Measurements from ENCODE around the gene DOCK3.
"Not testable (repeated sequence)": the region's sequence is repeated elsewhere in the genome, so short reads cannot be mapped to it uniquely, and the experiment has no call there.

Gene DOCK3

GRCh38 chr3:51358981-51359380 is 684.3 kb downstream of the DOCK3 start:
- H3K27me3 ChIP-seq (ENCODE audit: control insufficient read depth, insufficient read depth, low read length) = no peaks in the 10 kb centered on the region
- no peaks in the 10 kb centered on the region for H3K9me3 ChIP-seq (ENCODE audit: control insufficient read depth, low read depth, low read length)
- H3K4me1 ChIP-seq (ENCODE audit: control insufficient read depth, low read depth, low read length) = no peaks in the 10 kb centered on the region
- H3K36me3 ChIP-seq (ENCODE audit: control insufficient read depth, low read depth, low read length) = no peaks in the 10 kb centered on the region
- no peak overlapping the region for H3K4me3 ChIP-seq (ENCODE audit: low read length)
- H3K9ac ChIP-seq (ENCODE audit: low read length) = no peak overlapping the region
- H3K27ac ChIP-seq (ENCODE audit: low read length) = no peak overlapping the region

- Histone ChIP-seq H3K4me3 (ENCODE audit: low read length) (no peak overlapping the region), H3K27me3 (ENCODE audit: control insufficient read depth, insufficient read depth, low read length) (no peaks in the 10 kb centered on the region), H3K36me3 (ENCODE audit: control insufficient read depth, low read depth, low read length) (no peaks in the 10 kb centered on the region), H3K9ac (ENCODE audit: low read length) (no peak overlapping the region), H3K9me3 (ENCODE audit: control insufficient read depth, low read depth, low read length) (no peaks in the 10 kb centered on the region), H3K4me1 (ENCODE audit: control insufficient read depth, low read depth, low read length) (no peaks in the 10 kb centered on the region), H3K27ac (ENCODE audit: low read length) (no peak overlapping the region)
Observed at GRCh38 chr3:51360806-51361205, 686.1 kb downstream of the DOCK3 start.

- Histone ChIP-seq H3K9ac (ENCODE audit: low read length) (no peak overlapping the region), H3K36me3 (ENCODE audit: control insufficient read depth, low read depth, low read length) (no peaks in the 10 kb centered on the region), H3K27me3 (ENCODE audit: control insufficient read depth, insufficient read depth, low read length) (no peaks in the 10 kb centered on the region), H3K9me3 (ENCODE audit: control insufficient read depth, low read depth, low read length) (no peaks in the 10 kb centered on the region), H3K4me1 (ENCODE audit: control insufficient read depth, low read depth, low read length) (no peaks in the 10 kb centered on the region), H3K27ac (ENCODE audit: low read length) (no peak overlapping the region), H3K4me3 (ENCODE audit: low read length) (no peak overlapping the region)
Observed at GRCh38 chr3:51361746-51362145, 687.0 kb downstream of the DOCK3 start.

- Histone ChIP-seq H3K9me3 (ENCODE audit: control insufficient read depth, low read depth, low read length) (no peaks in the 10 kb centered on the region), H3K27ac (ENCODE audit: low read length) (no peak overlapping the region), H3K4me1 (ENCODE audit: control insufficient read depth, low read depth, low read length) (no peaks in the 10 kb centered on the region), H3K9ac (ENCODE audit: low read length) (no peak overlapping the region), H3K36me3 (ENCODE audit: control insufficient read depth, low read depth, low read length) (no peaks in the 10 kb centered on the region), H3K4me3 (ENCODE audit: low read length) (no peak overlapping the region), H3K27me3 (ENCODE audit: control insufficient read depth, insufficient read depth, low read length) (no peaks in the 10 kb centered on the region)
Observed at GRCh38 chr3:51362476-51362875, 687.7 kb downstream of the DOCK3 start.

GRCh38 chr3:51368276-51368675 is 693.5 kb downstream of the DOCK3 start:
- H3K4me3 ChIP-seq (ENCODE audit: low read length); H3K27me3 ChIP-seq (ENCODE audit: control insufficient read depth, insufficient read depth, low read length); H3K9ac ChIP-seq (ENCODE audit: low read length); H3K36me3 ChIP-seq (ENCODE audit: control insufficient read depth, low read depth, low read length); H3K27ac ChIP-seq (ENCODE audit: low read length); H3K9me3 ChIP-seq (ENCODE audit: control insufficient read depth, low read depth, low read length); H3K4me1 ChIP-seq (ENCODE audit: control insufficient read depth, low read depth, low read length): not testable (repeated sequence)

- no peaks in the 10 kb centered on the region for H3K36me3 ChIP-seq (ENCODE audit: control insufficient read depth, low read depth, low read length)
- no peaks in the 10 kb centered on the region for H3K27me3 ChIP-seq (ENCODE audit: control insufficient read depth, insufficient read depth, low read length)
- no peaks in the 10 kb centered on the region for H3K9me3 ChIP-seq (ENCODE audit: control insufficient read depth, low read depth, low read length)
- H3K4me3 ChIP-seq (ENCODE audit: low read length) = no peak overlapping the region
- H3K4me1 ChIP-seq (ENCODE audit: control insufficient read depth, low read depth, low read length) = no peaks in the 10 kb centered on the region
- H3K9ac ChIP-seq (ENCODE audit: low read length) = no peak overlapping the region
- H3K27ac ChIP-seq (ENCODE audit: low read length) = no peak overlapping the region
Observed at GRCh38 chr3:51371943-51372557, 697.3 kb downstream of the DOCK3 start.

GRCh38 chr3:51373658-51374421 is 699.1 kb downstream of the DOCK3 start:
- no peak overlapping the region for H3K4me3 ChIP-seq (ENCODE audit: low read length)
- no peaks in the 10 kb centered on the region for H3K4me1 ChIP-seq (ENCODE audit: control insufficient read depth, low read depth, low read length)
- H3K9ac ChIP-seq (ENCODE audit: low read length) = no peak overlapping the region
- H3K27me3 ChIP-seq (ENCODE audit: control insufficient read depth, insufficient read depth, low read length) = no peaks in the 10 kb centered on the region
- no peaks in the 10 kb centered on the region for H3K9me3 ChIP-seq (ENCODE audit: control insufficient read depth, low read depth, low read length)
- H3K27ac ChIP-seq (ENCODE audit: low read length) = no peak overlapping the region
- no peaks in the 10 kb centered on the region for H3K36me3 ChIP-seq (ENCODE audit: control insufficient read depth, low read depth, low read length)

- Histone ChIP-seq H3K9ac (ENCODE audit: low read length) (no peak overlapping the region), H3K27me3 (ENCODE audit: control insufficient read depth, insufficient read depth, low read length) (no peaks in the 10 kb centered on the region), H3K4me3 (ENCODE audit: low read length) (no peak overlapping the region), H3K9me3 (ENCODE audit: control insufficient read depth, low read depth, low read length) (no peaks in the 10 kb centered on the region), H3K36me3 (ENCODE audit: control insufficient read depth, low read depth, low read length) (no peaks in the 10 kb centered on the region), H3K27ac (ENCODE audit: low read length) (no peak overlapping the region), H3K4me1 (ENCODE audit: control insufficient read depth, low read depth, low read length) (no peaks in the 10 kb centered on the region)
Observed at GRCh38 chr3:51374456-51374855, 699.7 kb downstream of the DOCK3 start.

- Histone ChIP-seq H3K9me3 (ENCODE audit: control insufficient read depth, low read depth, low read length) (no peaks in the 10 kb centered on the region), H3K4me1 (ENCODE audit: control insufficient read depth, low read depth, low read length) (no peaks in the 10 kb centered on the region), H3K9ac (ENCODE audit: low read length) (no peak overlapping the region), H3K36me3 (ENCODE audit: control insufficient read depth, low read depth, low read length) (no peaks in the 10 kb centered on the region), H3K27me3 (ENCODE audit: control insufficient read depth, insufficient read depth, low read length) (no peaks in the 10 kb centered on the region), H3K4me3 (ENCODE audit: low read length) (no peak overlapping the region), H3K27ac (ENCODE audit: low read length) (no peak overlapping the region)
Observed at GRCh38 chr3:51375136-51375535, 700.4 kb downstream of the DOCK3 start.

- H3K27me3 ChIP-seq (ENCODE audit: control insufficient read depth, insufficient read depth, low read length) = no peaks in the 10 kb centered on the region
- no peaks in the 10 kb centered on the region for H3K9me3 ChIP-seq (ENCODE audit: control insufficient read depth, low read depth, low read length)
- H3K4me1 ChIP-seq (ENCODE audit: control insufficient read depth, low read depth, low read length) = no peaks in the 10 kb centered on the region
- H3K4me3 ChIP-seq (ENCODE audit: low read length) = no peak overlapping the region
- H3K27ac ChIP-seq (ENCODE audit: low read length) = no peak overlapping the region
- H3K9ac ChIP-seq (ENCODE audit: low read length) = no peak overlapping the region
- no peaks in the 10 kb centered on the region for H3K36me3 ChIP-seq (ENCODE audit: control insufficient read depth, low read depth, low read length)
Observed at GRCh38 chr3:51375571-51375970, 700.8 kb downstream of the DOCK3 start.

- Histone ChIP-seq H3K9ac (ENCODE audit: low read length) (no peak overlapping the region), H3K9me3 (ENCODE audit: control insufficient read depth, low read depth, low read length) (no peaks in the 10 kb centered on the region), H3K27me3 (ENCODE audit: control insufficient read depth, insufficient read depth, low read length) (no peaks in the 10 kb centered on the region), H3K4me3 (ENCODE audit: low read length) (no peak overlapping the region), H3K27ac (ENCODE audit: low read length) (no peak overlapping the region), H3K4me1 (ENCODE audit: control insufficient read depth, low read depth, low read length) (no peaks in the 10 kb centered on the region), H3K36me3 (ENCODE audit: control insufficient read depth, low read depth, low read length) (no peaks in the 10 kb centered on the region)
Observed at GRCh38 chr3:51378065-51378464, 703.3 kb downstream of the DOCK3 start.

- H3K36me3 ChIP-seq (ENCODE audit: control insufficient read depth, low read depth, low read length) = no peaks in the 10 kb centered on the region
- H3K9ac ChIP-seq (ENCODE audit: low read length) = no peak overlapping the region
- no peaks in the 10 kb centered on the region for H3K9me3 ChIP-seq (ENCODE audit: control insufficient read depth, low read depth, low read length)
- no peak overlapping the region for H3K4me3 ChIP-seq (ENCODE audit: low read length)
- H3K27me3 ChIP-seq (ENCODE audit: control insufficient read depth, insufficient read depth, low read length) = no peaks in the 10 kb centered on the region
- H3K4me1 ChIP-seq (ENCODE audit: control insufficient read depth, low read depth, low read length) = peaks cover 5% of the 10 kb centered on the region
- no peak overlapping the region for H3K27ac ChIP-seq (ENCODE audit: low read length)
Observed at GRCh38 chr3:51378726-51379125, 704.0 kb downstream of the DOCK3 start.
